GM19467 (cell line): Measurements from ENCODE around the gene ANKRD37.
A peak's percentile ranks its signal among the peaks of the same experiment; 100 is the strongest.

Source experiments
- ATAC-seq: cut with Tn5 transposase; IDR thresholded peaks from one replicate; pipeline ENCODE4 v1.9.1; 2021; ENCODE audit warnings: mild to moderate bottlenecking, moderate library complexity; ENCODE audit not compliant: unreplicated experiment

Gene ANKRD37

GRCh38 chr4:185379326-185380295 is 17.0 kb upstream of the ANKRD37 start:
- no peak for ATAC-seq

DNA sequence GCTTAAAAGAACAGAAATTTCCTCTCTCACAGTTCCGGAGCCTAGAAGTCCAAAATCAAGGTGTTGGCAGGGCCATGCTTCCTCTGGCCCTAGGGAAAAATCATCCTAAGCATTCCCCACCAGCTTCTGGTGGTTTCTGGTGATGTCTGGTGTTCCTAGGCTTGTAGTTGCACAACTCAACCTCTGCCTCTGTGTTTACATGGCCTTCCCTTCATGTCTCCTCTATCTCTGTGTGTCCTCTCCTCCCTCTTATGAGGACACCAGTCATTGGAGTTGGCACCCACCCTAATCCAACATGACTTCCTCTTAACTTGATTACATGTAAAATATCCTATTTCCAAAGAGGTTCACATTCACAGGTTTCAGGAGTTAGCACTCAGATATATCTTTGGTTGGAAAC is 16.3 kb upstream of the ANKRD37 start:
- ATAC-seq = no peak

- ATAC-seq = no peak
These were observed 15.1 kb upstream of the ANKRD37 start for GRCh38 chr4:185381288-185382196.

DNA sequence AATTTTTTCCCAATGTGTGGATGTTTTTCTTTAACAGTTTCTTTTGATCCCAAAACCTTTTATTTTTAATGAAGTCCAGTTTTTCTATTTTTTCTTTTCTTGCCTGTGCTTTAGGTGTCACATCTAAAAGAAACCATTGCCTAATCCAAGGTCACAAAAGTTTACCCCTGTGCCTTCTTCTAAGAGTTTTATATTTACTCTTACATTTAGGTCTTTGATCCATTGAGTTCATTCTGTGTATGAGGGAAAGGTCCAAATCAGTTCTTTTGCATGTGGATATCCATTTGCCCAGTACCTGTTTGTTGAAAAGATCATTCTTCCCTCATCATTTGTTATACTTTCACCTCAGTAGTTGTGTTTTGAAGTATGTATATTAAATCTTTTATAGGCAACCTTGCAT is 13.9 kb upstream of the ANKRD37 start:
- ATAC-seq = no peak

GRCh38 chr4:185383451-185383850 is 13.2 kb upstream of the ANKRD37 start:
- ATAC-seq = no peak

- ATAC-seq = no peak
These were observed 12.6 kb upstream of the ANKRD37 start for GRCh38 chr4:185384061-185384460.

GRCh38 chr4:185384930-185385331 is 11.7 kb upstream of the ANKRD37 start:
- no peak for ATAC-seq

DNA sequence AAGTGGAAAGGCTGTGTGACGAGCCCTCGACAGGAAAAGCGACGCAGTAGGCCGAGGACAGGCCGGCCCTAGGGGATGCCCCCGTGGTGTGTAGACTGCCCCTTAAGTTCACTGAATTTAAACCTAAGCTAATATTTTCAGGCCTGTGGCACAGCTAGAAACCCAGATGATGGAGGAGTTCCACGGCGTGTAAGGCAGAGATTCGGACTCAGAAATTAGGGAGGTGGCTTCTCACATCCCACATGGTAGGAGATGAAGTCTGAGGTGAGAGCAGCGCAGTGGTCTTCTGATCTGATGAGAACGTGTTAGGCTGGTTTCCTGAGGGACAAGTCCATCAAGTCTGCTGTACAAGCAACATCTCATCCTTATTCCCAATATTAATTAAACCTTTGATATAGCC is 8.7 kb upstream of the ANKRD37 start:
- no peak for ATAC-seq

DNA sequence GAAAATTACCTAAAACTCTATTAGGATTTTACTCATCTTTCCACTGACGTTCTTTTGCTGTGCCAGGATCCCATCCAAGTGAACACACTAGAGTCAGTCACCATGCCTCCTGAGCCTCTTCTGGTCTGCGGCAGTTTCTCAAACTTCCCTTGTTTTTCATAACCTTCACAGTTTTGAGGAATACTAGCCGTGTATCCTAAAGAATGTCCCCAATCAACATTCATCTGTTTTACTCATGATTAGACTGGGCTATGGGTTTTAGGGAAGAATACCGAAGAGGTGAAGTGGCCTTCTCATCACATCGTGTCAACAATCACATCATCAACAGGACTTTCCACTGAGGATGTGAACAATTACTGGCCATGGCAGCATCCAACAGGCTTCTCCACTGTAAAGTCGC is 5.7 kb upstream of the ANKRD37 start:
- ATAC-seq = no peak

GRCh38 chr4:185392156-185392555 is 4.5 kb upstream of the ANKRD37 start:
- ATAC-seq = no peak

DNA sequence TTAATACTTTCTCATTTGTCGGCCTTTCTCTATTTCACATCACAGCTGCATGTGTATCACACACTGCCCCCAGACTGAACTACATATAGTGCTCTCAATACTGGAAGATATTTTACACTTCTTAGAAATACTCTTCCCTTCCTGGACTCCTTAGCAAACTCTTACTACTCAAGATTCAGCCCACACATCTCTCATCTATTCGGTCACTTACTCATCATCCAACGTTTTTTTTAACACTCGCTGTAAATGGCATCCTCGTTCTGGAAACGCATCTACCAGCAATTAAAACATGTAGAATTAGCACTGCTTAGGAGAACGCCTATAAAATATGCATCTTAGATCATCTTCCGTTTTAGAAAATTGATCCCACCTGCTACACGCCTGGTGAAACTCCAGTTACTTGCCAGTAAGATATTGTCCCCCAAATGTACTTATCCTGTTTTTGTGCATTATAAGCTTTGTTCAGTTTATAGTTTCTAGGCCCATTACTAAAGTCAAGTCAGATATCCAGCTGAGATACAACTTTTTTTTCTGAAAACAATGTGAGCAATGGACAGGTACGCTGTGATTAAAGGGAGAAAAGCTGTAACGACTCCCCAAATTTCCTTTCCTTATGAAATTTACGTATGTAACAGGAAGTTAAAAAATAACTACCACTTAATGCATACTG is 1.9 kb upstream of the ANKRD37 start:
- no peak for ATAC-seq

- ATAC-seq = no peak
These were observed 1.2 kb upstream of the ANKRD37 start, which contains the start of gene LRP2BP for GRCh38 chr4:185395238-185395955. Gene LRP2BP (minus strand): TSS chr4:185395924. CDS start chr4:185378186, 17,738 bp downstream.

- ATAC-seq = peak; percentile 74
These were observed 501 bp upstream of the ANKRD37 start for GRCh38 chr4:185395956-185396723.

DNA sequence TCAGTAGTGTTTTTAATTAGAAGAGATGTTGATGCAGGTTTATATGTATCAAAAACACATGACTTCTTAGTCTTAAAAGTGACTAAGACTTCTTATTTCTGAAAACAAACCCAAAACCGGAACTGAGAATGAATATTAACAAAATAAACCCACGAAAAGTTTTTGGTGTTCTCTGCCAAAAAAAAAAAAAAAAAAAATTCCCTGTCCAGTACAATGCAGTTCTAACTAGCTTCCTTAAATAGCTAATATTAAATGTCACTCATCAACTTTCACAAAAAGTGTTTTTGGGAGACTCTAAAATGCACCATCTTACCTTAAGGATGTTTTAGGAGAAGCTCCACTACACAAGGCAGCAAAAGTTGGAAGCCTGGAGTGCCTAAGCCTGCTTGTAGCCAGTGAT is 2.0 kb downstream of the ANKRD37 start:
- no peak for ATAC-seq

DNA sequence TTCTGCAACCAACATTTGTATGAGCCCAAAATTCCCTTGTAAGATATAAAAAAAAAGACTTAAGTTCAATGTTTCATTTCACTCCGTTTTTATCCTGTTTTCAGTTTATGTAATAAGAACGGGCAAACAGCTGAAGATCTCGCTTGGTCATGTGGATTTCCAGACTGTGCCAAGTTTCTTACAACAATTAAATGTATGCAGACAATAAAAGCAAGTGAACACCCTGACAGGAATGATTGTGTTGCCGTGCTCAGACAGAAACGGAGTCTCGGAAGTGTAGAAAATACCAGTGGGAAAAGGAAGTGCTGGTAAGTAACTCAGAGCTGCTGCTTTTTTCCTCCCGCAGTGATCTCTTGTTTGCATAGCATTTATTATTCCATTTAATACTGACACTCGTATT is 2.8 kb downstream of the ANKRD37 start:
- ATAC-seq = no peak

- no peak for ATAC-seq
These were observed 7.4 kb downstream of the ANKRD37 start for GRCh38 chr4:185404031-185404430.

GRCh38 chr4:185405296-185405999 is 8.8 kb downstream of the ANKRD37 start:
- peak; percentile 61 for ATAC-seq

GRCh38 chr4:185408432-185408831 is 11.8 kb downstream of the ANKRD37 start:
- no peak for ATAC-seq

- ATAC-seq = no peak
These were observed 15.2 kb downstream of the ANKRD37 start for GRCh38 chr4:185411849-185412248.
